HPDE6-E6E7 (cell line): ENCODE measurements around the gene PROP1.
"Not testable (repeated sequence)": the region's sequence is repeated elsewhere in the genome, so short reads cannot be mapped to it uniquely, and the experiment has no call there.

Source experiments
- DNase-seq: peaks from one replicate; pipeline ENCODE4 v3.0.0; 2011; ENCODE audit warnings: missing footprints; ENCODE audit errors: extremely low spot score

PROP1 gene

DNA sequence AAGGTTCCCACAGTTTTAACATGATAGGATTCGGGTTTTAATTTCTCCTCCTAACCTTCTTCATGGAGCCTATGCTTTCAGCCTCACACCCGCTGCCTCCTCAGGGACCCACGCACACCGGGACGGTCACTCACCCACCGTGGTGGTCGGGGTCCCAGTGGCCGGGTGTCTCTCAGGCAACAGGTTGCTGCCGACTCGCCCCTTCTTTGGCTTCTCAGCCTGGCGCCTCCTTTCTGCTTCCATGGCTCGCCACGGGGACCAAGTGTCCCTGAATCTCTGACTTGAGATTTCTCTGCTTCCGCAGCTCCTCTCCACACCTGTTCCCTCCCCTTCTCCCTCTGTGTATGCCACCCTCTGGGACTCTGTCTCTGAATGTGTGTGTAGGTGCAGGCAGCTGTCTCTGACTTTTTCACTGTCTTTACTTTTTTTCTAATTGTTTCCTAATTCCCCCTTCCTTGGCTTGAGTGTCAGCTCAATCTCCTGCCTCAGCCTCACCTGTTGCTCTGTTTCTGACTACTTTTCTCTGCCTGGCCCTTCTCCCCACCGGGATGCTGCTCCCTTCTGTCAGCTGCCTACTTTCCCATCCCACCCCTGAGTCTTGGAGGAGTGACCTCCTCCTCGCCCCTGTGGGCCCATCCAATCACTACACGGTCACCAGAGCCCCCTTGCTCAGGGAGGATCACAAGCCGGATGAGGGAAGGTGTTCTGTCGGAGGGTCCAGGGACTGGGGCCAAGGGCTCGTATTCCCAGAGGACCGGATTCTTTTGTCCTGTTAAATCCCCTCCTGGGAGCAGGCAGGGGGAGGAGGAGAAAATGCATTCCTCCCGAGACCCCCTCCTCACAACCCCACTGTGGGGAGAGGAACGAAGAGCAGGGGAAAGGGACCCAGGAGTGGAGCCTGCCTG, at the start of gene PROP1:
Gene PROP1 (minus strand): TSS at position 552 of the 905 bp plus-strand sequence. CDS start 309 bp downstream, at position 243.
- DNase-seq = no peak

DNA sequence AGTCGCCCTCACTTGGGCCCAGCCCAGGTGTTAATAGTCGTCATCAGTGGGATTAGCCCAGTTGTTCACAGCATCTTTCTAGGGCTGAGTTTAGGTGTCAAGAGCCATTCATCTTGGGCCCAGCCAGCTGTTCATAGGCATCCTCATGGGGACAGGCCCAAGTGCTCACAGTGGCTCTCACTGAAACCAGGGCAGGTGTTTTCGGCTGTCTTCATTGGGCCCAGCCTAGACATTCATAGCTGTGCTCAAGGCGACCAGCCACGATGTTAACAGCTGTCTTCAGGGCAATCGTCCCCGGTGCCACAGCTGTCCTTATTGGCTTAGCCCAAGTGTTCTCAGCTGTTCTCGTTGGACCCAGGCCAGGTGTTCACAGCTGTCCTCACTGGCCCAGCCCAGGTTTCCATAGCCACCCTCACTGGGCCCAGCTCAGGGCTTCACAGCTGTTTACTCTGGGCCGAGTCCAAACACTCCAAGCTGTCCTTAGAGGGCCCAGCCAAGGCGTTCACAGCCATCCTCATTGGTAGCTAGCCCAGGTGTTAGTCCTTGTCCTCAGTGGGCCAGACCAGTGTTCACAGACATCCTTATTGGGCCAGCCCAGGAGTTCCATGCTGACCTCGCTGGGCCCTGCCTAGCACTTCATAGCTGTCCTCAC, 23.5 kb upstream of the PROP1 start:
- not testable (repeated sequence) for DNase-seq

GRCh38 chr5:178012758-178013157, 16.7 kb upstream of the PROP1 start:
- DNase-seq = not testable (repeated sequence)

DNA sequence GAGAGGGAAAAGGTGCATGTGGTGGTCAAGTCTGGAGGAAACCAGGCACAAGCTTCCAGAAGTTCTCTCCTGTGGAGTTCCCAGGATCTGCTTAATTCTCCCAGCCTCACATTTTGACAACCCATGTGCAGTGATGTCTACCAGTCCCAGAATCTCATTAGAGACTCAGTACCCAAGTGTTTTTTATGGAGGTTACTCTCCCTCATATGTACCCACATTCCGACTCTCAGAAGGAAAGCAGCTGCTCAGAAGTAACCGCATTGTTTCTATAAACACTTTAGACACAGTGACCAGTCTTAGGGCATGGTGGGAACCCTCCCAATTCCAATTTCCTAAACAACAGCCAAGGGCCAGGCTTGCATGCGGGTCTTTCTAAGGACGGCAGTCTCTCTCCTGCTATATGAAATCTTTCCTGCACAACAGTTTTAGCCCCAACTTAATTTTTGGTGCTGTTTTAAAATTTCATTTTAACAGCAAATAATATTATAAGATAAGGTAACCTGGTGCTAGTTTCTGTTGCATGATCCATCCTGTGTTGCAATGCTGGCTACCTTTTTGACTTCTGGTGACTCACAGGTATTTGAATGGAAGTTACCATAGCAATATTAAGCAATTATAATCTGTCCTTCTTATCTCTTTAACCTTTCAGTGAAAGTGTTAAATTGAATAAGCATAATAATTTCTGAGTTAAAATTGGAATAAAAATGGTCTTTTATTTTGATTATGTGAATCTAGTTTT, 15.9 kb upstream of the PROP1 start:
- DNase-seq = not testable (repeated sequence)

DNA sequence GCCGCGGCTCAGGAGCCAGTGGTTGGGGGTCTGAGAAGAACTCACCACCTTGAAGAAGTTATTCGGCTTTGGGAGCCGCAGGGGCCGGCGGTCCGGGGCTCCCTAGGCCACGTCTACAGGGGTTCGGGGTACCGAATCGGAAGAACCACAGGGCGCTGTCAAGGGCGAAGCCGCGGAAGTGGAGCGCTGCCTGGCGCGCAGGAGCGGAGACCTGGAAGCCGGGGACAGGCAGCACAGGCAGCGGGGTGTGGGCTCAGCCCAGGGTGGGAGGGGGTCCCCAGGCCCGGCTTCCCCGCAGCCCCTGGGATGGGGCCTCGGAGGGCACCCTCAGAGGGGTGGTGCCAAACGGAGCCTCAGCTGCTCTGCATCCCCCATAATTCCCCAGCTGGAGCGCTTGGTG, 11.2 kb upstream of the PROP1 start:
- not testable (repeated sequence) for DNase-seq

DNA sequence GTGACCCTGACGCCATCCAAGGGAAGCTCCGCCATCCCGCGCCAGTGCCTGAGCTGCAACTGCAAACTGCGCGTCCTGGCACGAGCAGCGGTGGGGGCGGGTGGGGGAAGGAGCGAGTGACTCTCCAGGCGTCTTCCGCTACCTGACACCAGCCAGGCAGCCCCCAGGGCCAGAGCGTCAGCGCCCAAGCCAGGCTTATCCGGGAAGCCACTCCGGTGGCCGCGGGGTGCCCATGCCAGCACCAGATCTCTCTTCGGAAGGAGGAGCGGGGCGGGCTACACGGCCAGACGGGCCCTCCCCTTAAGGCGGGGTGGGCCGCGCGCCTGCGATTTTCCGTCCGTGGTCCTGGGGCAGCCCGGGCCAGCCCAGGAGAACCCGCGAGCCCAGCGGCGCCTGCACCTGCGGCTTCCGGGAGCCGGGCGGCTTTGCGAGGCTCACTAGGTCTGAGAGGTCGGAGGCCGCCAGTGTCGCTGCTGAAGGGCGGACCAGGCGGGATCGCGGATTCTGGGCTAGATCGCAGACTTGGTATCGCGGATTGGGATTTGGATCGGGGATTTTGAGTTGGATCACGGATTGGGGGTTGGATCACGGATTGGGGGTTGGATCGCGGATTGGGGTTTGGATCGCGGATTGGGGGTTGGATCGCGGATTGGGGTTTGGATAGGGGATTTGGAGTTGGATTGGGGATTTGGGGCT, 10.6 kb upstream of the PROP1 start:
- DNase-seq = not testable (repeated sequence)

GRCh38 chr5:178006181-178006535, 10.1 kb upstream of the PROP1 start:
- not testable (repeated sequence) for DNase-seq

DNA sequence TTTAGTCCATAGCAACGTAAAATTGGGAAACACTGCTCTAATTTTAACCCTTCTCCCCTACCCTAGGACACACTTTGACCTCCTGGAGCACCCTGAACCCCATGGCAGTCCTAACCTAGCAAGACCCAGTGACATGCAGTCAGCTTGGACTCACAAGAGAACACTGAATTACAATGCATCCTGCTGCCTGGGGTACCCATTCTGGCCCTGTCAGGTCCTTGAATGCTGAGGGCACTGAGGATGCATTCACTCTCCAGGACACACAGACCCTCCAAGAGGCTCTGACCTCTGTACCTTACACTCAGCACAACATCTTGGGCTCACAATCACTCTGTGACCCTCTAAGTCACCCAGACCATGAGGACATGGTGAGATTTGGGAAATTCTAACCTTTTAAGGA, 1.8 kb upstream of the PROP1 start:
- no peak for DNase-seq

- DNase-seq = no peak
Measured at GRCh38 chr5:177997319-177997670, 1.3 kb upstream of the PROP1 start.

- no peak for DNase-seq
Measured at GRCh38 chr5:177996660-177997318, 747 bp upstream of the PROP1 start.

- no peak for DNase-seq
Measured at GRCh38 chr5:177994561-177995190, 1.4 kb downstream of the PROP1 start.

- DNase-seq = no peak
Measured at GRCh38 chr5:177994063-177994462, 2.0 kb downstream of the PROP1 start.

DNA sequence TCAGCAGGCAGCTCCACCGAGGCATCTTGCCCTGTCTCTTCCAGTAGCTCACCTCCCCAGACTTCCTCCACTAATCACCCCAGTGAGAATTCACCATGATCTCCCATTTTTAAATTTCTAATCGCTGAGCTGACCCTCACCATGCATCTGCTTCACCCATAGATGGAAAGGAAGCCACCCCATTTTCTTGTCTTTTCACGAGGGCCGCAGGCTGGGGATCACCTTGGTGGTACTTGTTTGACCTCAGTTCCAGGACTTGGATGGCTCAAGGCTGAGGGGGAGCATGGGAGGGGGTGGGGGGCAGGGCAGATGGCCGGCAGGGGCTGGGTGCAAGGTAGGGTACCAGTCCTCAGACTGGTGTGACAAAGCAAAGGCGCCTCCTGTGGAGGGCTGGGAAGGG, 3.6 kb downstream of the PROP1 start:
- DNase-seq = no peak

DNA sequence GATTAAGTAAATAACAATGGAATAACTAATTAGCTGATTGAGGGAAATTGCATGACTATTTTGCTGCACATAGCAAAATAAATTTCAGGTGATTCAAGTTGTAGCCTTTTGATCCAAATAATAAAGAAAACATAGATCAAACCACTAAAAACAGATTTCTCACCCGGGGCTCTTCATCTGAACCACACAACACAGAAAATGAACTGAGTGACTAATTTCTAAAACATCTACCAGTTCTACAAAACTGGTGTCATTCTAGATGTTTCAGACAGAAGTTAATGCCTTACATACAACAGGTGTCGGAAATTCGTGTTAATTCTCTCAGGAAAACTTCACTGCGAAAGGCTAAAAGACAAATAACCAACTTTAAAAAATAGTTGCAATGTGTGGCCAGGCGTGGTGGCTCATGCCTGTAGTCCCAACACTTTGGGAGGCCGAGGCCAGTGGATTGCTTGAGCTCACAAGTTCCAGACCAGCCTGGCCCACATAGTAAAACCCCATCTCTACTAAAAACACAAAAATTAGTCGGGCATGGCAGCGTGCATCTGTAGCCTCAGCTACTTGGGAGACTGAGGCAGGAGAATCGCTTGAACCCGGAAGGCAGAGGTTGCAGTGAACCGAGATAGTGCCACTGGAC, 6.9 kb downstream of the PROP1 start:
- no peak for DNase-seq

- DNase-seq = no peak
Measured at GRCh38 chr5:177987326-177987725, 8.7 kb downstream of the PROP1 start.

GRCh38 chr5:177985430-177986040, 10.5 kb downstream of the PROP1 start:
- no peak for DNase-seq

DNA sequence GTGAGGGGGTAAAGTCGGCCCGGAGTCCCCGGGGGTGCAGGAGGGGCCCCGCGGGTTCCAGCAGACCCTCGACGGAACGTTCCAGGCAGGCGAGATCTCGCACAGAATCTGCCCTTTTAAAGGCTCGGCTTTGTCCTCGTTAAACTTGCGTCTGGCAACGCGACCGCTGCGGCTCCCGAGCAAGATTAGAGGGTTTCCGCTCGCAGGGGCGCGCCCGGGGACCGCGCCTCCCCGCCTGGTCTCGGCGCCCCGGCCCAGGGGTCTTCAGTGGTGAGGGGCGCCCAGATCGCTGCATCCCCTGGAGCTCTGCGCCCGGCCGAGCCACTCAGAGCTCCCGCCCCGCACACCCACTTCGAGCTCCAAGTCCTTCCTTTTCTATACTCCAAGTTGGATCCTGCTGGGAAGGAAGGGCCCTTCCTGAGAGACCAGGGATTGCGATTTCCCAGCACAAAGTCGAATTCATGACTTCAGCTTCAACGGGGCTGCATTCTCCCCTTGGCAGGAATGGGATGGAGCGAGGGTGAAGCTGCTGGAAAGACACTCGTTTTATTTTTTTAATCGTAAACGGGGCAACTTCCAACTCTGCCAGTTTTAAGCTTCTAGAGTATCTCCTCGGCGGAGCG, 11.3 kb downstream of the PROP1 start:
- DNase-seq = no peak

GRCh38 chr5:177983763-177984583, 12.1 kb downstream of the PROP1 start:
- DNase-seq = no peak

DNA sequence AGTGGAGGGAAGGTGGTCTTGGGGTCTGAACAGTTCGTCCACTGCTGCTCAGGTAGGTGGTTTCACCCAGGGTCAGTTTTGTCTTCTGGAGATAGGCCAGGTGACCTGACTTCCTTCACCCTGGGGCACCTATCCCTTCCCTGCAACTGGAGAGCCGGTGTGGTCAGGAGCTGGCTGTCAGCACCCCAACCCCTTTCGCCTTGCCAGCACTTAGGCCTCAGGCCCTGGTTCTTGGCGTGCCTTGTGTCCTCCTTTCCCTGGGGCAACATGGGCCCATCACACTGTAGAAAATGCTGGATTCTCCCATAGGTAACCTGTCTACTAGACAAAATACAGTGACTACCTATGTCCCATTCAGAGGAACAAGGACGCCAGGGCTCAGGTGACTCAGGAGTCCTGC, 13.1 kb downstream of the PROP1 start:
- no peak for DNase-seq
